ENCODE results near the gene TNP2. TPM values are rescaled to one million over a fixed set of nuclear protein-coding genes. Genes with fewer than 3 reads are reported as not detected.
"Not testable (repeated sequence)": the region's sequence is repeated elsewhere in the genome, so short reads cannot be mapped to it uniquely, and the experiment has no call there.

TNP2 gene
- total and polyA plus RNA-seq, 2 donors from 2014 or later = not detected

- Histone ChIP-seq H3K27me3 (ENCODE audit: control insufficient read depth, insufficient read depth, low read length) (no peaks in the 10 kb centered on the region), H3K9ac (ENCODE audit: low read length in 3 of 3) (no peak overlapping the region), H3K9me3 (ENCODE audit: control insufficient read depth in 2 of 3, insufficient read depth in 1 of 3, low read length in 3 of 3) (no peaks in the 10 kb centered on the region), H3K4me1 (ENCODE audit: control insufficient read depth in 2 of 3, insufficient read depth in 2 of 3, low read depth in 1 of 3, low read length in 3 of 3) (peaks cover 0 to 4% (median 4%) of the 10 kb centered on the region in 3 donors), H3K4me3 (ENCODE audit: low read length in 3 of 3) (no peak overlapping the region), H3K27ac (ENCODE audit: low read depth in 2 of 2, low read length in 2 of 2) (no peak overlapping the region), H3K36me3 (ENCODE audit: control insufficient read depth in 2 of 3, insufficient read depth in 3 of 3, low read length in 3 of 3) (no peaks in the 10 kb centered on the region)
- FAIRE-seq = no peak
- no peak for TF ChIP-seq CTCF (IDR thresholded peaks at IDR 0.05; ENCODE audit: borderline replicate concordance, extremely low read depth, insufficient read depth)
- DNase-seq = peak in 1 of 5 donors; percentile 41
- intact Hi-C loops (cut with DNase I) = no loop called here
Observed at GRCh38 chr16:11290102-11290893, 21.2 kb upstream of the TNP2 start.

- H3K4me3 ChIP-seq (ENCODE audit: low read length in 3 of 3); H3K27me3 ChIP-seq (ENCODE audit: control insufficient read depth, insufficient read depth, low read length); H3K36me3 ChIP-seq (ENCODE audit: control insufficient read depth in 2 of 3, insufficient read depth in 3 of 3, low read length in 3 of 3); H3K27ac ChIP-seq (ENCODE audit: low read depth in 2 of 2, low read length in 2 of 2); DNase-seq; H3K9me3 ChIP-seq (ENCODE audit: control insufficient read depth in 2 of 3, insufficient read depth in 1 of 3, low read length in 3 of 3); H3K9ac ChIP-seq (ENCODE audit: low read length in 3 of 3); H3K4me1 ChIP-seq (ENCODE audit: control insufficient read depth in 2 of 3, insufficient read depth in 2 of 3, low read depth in 1 of 3, low read length in 3 of 3); FAIRE-seq; intact Hi-C loops (cut with DNase I): not testable (repeated sequence)
Observed at GRCh38 chr16:11289696-11290095, 20.6 kb upstream of the TNP2 start.

- no peak for TF ChIP-seq CTCF (IDR thresholded peaks at IDR 0.05; ENCODE audit: borderline replicate concordance, extremely low read depth, insufficient read depth)
- DNase-seq (no peak), FAIRE-seq (no peak)
- Histone ChIP-seq H3K9ac (ENCODE audit: low read length in 3 of 3) (no peak overlapping the region), H3K9me3 (ENCODE audit: control insufficient read depth in 2 of 3, insufficient read depth in 1 of 3, low read length in 3 of 3) (no peaks in the 10 kb centered on the region), H3K4me1 (ENCODE audit: control insufficient read depth in 2 of 3, insufficient read depth in 2 of 3, low read depth in 1 of 3, low read length in 3 of 3) (peaks cover 0 to 4% (median 4%) of the 10 kb centered on the region in 3 donors), H3K27ac (ENCODE audit: low read depth in 2 of 2, low read length in 2 of 2) (no peak overlapping the region), H3K36me3 (ENCODE audit: control insufficient read depth in 2 of 3, insufficient read depth in 3 of 3, low read length in 3 of 3) (no peaks in the 10 kb centered on the region), H3K27me3 (ENCODE audit: control insufficient read depth, insufficient read depth, low read length) (no peaks in the 10 kb centered on the region), H3K4me3 (ENCODE audit: low read length in 3 of 3) (no peak overlapping the region)
- intact Hi-C loops (cut with DNase I) = no loop called here
Observed at GRCh38 chr16:11289202-11289601, 20.1 kb upstream of the TNP2 start.

- Histone ChIP-seq H3K27me3 (ENCODE audit: control insufficient read depth, insufficient read depth, low read length) (no peaks in the 10 kb centered on the region), H3K9ac (ENCODE audit: low read length in 3 of 3) (no peak overlapping the region), H3K9me3 (ENCODE audit: control insufficient read depth in 2 of 3, insufficient read depth in 1 of 3, low read length in 3 of 3) (no peaks in the 10 kb centered on the region), H3K4me3 (ENCODE audit: low read length in 3 of 3) (no peak overlapping the region), H3K27ac (ENCODE audit: low read depth in 2 of 2, low read length in 2 of 2) (no peak overlapping the region), H3K4me1 (ENCODE audit: control insufficient read depth in 2 of 3, insufficient read depth in 2 of 3, low read depth in 1 of 3, low read length in 3 of 3) (peaks cover 0 to 4% (median 0%) of the 10 kb centered on the region in 3 donors), H3K36me3 (ENCODE audit: control insufficient read depth in 2 of 3, insufficient read depth in 3 of 3, low read length in 3 of 3) (no peaks in the 10 kb centered on the region)
- no peak for DNase-seq
- FAIRE-seq = no peak
- intact Hi-C loops (cut with DNase I) = no loop called here
- no peak for TF ChIP-seq CTCF (IDR thresholded peaks at IDR 0.05; ENCODE audit: borderline replicate concordance, extremely low read depth, insufficient read depth)
Observed at GRCh38 chr16:11285842-11286241, 16.7 kb upstream of the TNP2 start.

Measured in kidney (tissue), 14 donors.